T-helper 2 cell treated with Interferon-gamma antibody and Interleukin-4, amounts not matched to agents 5 μg/mL and 100 μg/mL, for 36 hours (primary cell): ENCODE results near the gene RNF144A.
"Not testable (repeated sequence)": the region's sequence is repeated elsewhere in the genome, so short reads cannot be mapped to it uniquely, and the experiment has no call there.

ENCODE experiments used
- DNase-seq: peaks from one replicate; pipeline ENCODE4 v3.0.0; 2021; ENCODE audit warnings: low spot score
- H3K27ac Mint-ChIP-seq: one replicate; pipeline ENCODE4 v1.8.0; 2021; ENCODE audit warnings: mild to moderate bottlenecking, mixed read lengths
- H3K27me3 Mint-ChIP-seq: one replicate; pipeline ENCODE4 v1.8.0; 2021; ENCODE audit warnings: low read depth, mixed read lengths
- H3K36me3 Mint-ChIP-seq: one replicate; pipeline ENCODE4 v1.8.0; 2021; ENCODE audit warnings: low read depth, mixed read lengths
- H3K4me1 Mint-ChIP-seq: one replicate; pipeline ENCODE4 v1.8.0; 2021; ENCODE audit warnings: low read depth, mixed read lengths
- H3K4me3 Mint-ChIP-seq: one replicate; pipeline ENCODE4 v1.8.0; 2022; ENCODE audit warnings: mild to moderate bottlenecking, moderate library complexity, mixed read lengths
- H3K9me3 Mint-ChIP-seq: one replicate; pipeline ENCODE4 v1.8.0; 2021; ENCODE audit warnings: mixed read lengths

RNF144A gene

GRCh38 chr2:6887751-6888192, 29.4 kb upstream of the RNF144A start:
- Mint-ChIP-seq H3K4me1 (peaks cover 7% of the 10 kb centered on the region), H3K36me3 (peaks cover 69% of the 10 kb centered on the region)

GRCh38 chr2:6888724-6889123, 28.5 kb upstream of the RNF144A start:
- H3K36me3 Mint-ChIP-seq = peaks cover 68% of the 10 kb centered on the region
- peaks cover 4% of the 10 kb centered on the region for H3K4me1 Mint-ChIP-seq
- H3K4me3 Mint-ChIP-seq = no peak overlapping the region
- H3K9me3 Mint-ChIP-seq = no peaks in the 10 kb centered on the region
- H3K27ac Mint-ChIP-seq = no peak overlapping the region
- no peak for DNase-seq
- H3K27me3 Mint-ChIP-seq = no peaks in the 10 kb centered on the region

More at GRCh38 chr2:6887751-6888192, 29.4 kb upstream of the RNF144A start:
- Mint-ChIP-seq H3K9me3 (no peaks in the 10 kb centered on the region), H3K27ac (no peak overlapping the region), H3K4me3 (no peak overlapping the region), H3K27me3 (no peaks in the 10 kb centered on the region)
- DNase-seq = no peak

GRCh38 chr2:6893876-6894482, 23.2 kb upstream of the RNF144A start:
- peaks cover 59% of the 10 kb centered on the region for H3K36me3 Mint-ChIP-seq
- H3K4me3 Mint-ChIP-seq = no peak overlapping the region
- H3K4me1 Mint-ChIP-seq = peaks cover 6% of the 10 kb centered on the region
- no peaks in the 10 kb centered on the region for H3K9me3 Mint-ChIP-seq
- DNase-seq = no peak
- H3K27ac Mint-ChIP-seq = no peak overlapping the region
- H3K27me3 Mint-ChIP-seq = no peaks in the 10 kb centered on the region

GRCh38 chr2:6896930-6897759, 20.1 kb upstream of the RNF144A start:
- no peak overlapping the region for H3K4me3 Mint-ChIP-seq
- H3K36me3 Mint-ChIP-seq = peaks cover 74% of the 10 kb centered on the region
- no peak overlapping the region for H3K27ac Mint-ChIP-seq
- H3K4me1 Mint-ChIP-seq = peaks cover 8% of the 10 kb centered on the region
- no peak for DNase-seq
- H3K27me3 Mint-ChIP-seq = no peaks in the 10 kb centered on the region
- H3K9me3 Mint-ChIP-seq = peaks cover 25% of the 10 kb centered on the region

- DNase-seq, H3K27me3 Mint-ChIP-seq, H3K27ac Mint-ChIP-seq, H3K4me3 Mint-ChIP-seq: not testable (repeated sequence)
- Mint-ChIP-seq H3K9me3 (peaks cover 48% of the 10 kb centered on the region), H3K36me3 (peaks cover 85% of the 10 kb centered on the region), H3K4me1 (peaks cover 19% of the 10 kb centered on the region)
Measured at GRCh38 chr2:6902581-6902980, 14.6 kb upstream of the RNF144A start.

DNA sequence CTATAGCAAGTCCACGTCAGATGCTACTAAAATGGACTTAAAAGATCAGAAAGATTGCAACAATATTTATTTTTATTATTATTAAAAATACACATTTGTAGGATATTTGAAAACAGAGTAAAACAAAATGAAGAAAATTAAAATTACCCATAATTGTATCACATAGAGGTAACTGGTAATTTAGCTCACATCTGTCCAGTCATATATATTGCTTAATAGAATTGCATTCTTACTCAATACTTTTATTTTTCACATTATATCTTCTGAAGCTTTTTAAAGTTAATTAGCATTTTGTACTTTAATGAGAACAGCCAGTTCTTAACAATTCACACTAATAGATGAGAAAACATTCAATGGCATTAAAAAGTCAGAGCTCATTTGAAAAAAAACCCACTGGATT, 11.5 kb upstream of the RNF144A start:
- Mint-ChIP-seq H3K27me3 (no peaks in the 10 kb centered on the region), H3K4me1 (peaks cover 41% of the 10 kb centered on the region), H3K27ac (no peak overlapping the region), H3K9me3 (peaks cover 55% of the 10 kb centered on the region), H3K36me3 (peaks cover 86% of the 10 kb centered on the region), H3K4me3 (no peak overlapping the region)
- DNase-seq = no peak

DNA sequence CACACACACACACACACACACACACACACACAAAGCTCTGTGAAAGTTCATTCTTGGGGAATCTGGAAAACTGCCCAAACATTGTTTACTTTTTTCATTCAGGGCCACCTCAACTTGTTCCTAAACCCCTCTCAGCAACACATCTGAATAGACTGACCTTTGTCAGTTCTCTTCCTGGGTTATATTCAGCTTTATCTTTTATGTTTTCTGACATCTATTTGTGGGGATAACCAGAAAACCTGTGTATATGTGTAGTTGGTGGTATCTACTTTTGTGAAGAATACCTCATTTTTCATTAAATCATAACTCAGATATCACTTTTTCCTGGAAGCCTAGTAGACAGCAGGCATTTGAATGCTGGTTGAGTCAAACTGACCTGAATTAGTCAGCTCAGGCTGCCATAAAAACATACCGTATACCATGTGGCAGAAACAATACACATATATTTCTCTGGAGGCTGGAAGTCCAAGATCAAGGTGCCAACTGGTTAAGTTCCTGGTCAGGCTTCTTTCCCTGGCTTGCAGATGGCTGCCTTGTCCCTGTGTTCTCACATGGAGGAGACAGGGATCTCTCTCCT, 11.0 kb upstream of the RNF144A start:
- Mint-ChIP-seq H3K4me1 (peaks cover 47% of the 10 kb centered on the region), H3K27me3 (no peaks in the 10 kb centered on the region), H3K9me3 (peaks cover 54% of the 10 kb centered on the region), H3K27ac (no peak overlapping the region), H3K4me3 (peak overlapping the region; percentile 7), H3K36me3 (peaks cover 83% of the 10 kb centered on the region)
- peak; percentile 37 for DNase-seq

DNA sequence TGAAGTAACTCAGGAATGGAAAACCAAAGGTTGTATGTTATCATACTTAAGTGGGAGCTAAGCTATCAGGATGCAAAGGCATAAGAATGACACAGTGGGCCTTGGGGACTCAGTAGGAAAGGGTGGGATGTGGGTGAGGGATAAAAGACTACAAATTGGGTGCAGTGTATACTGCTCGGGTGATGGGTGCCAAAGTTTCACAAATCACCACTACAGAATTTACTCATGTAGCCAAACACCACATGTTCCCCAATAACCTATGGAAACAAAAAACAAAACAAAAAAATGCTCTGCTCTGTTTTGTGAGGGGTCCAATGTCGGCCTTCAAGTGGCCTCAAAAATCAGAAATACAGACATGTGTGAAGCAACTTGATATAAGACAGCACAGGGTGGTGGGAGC, 8.9 kb upstream of the RNF144A start:
- Mint-ChIP-seq H3K27ac (peak overlapping the region; percentile 33), H3K4me3 (no peak overlapping the region), H3K9me3 (peaks cover 45% of the 10 kb centered on the region), H3K4me1 (peaks cover 59% of the 10 kb centered on the region), H3K36me3 (peaks cover 78% of the 10 kb centered on the region), H3K27me3 (no peaks in the 10 kb centered on the region)
- DNase-seq = no peak

- Mint-ChIP-seq H3K9me3 (peaks cover 39% of the 10 kb centered on the region), H3K4me3 (peak overlapping the region; percentile 74), H3K27ac (peak overlapping the region; percentile 87), H3K27me3 (peaks cover 2% of the 10 kb centered on the region), H3K4me1 (peaks cover 68% of the 10 kb centered on the region), H3K36me3 (peaks cover 73% of the 10 kb centered on the region)
- DNase-seq = peak; percentile 67
Measured at GRCh38 chr2:6909431-6910385, 7.5 kb upstream of the RNF144A start.

DNA sequence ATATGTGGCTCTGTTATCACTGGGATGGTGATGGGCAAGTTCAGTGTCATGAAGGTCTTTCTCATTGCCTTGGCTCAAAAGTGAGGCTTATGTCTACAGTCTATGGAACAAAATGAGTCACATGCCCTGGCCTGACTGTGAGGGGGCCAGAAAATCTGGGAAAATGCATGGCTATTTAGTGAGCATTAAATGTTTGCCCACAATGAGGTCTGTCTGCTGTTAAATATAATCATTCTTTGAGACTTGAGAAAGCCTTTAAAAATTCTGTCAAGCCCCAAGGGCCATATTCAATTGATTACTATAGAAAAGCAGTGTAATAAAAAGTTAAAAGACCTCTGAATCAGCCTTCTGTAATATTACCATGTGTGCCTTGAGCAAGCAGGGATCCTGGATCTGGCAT, 5.5 kb upstream of the RNF144A start:
- Mint-ChIP-seq H3K36me3 (peaks cover 66% of the 10 kb centered on the region), H3K27me3 (peaks cover 2% of the 10 kb centered on the region), H3K4me1 (peaks cover 76% of the 10 kb centered on the region), H3K9me3 (peaks cover 39% of the 10 kb centered on the region), H3K27ac (peak overlapping the region; percentile 49), H3K4me3 (peak overlapping the region; percentile 49)
- no peak for DNase-seq

DNA sequence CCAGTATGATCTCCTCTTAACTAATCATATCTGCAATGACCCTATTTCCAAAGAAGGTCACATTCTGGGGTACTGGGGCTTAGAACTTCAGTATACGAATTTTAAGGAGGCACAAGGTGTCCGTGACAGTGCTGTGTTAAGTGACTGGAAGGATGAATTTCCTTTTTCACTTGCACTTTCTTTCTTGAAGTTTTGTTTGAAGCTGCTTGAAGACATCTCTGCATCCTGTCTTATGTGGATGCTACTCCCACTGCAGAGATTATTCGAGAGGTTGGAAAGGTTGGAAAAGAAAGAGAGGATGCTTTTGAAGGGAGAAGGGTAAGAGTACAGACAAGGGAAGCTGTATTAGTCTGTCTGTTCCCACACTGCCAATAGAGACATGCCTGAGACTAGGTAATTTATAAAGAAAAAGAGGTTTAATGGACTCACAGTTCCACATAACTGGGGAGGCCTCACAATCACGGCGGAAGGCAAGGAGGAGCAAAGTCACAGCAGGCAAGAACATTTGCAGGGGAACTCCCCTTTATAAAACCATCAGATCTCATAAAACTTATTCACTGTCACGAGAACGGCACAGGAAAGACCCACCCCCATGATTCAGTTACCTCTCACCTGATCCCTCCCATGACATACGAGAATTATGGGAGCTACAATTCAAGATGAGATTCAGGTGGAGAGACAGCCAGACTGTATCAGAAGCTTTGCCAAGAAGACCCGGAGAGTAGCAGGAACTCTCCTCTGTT, 3.6 kb upstream of the RNF144A start:
- Mint-ChIP-seq H3K27ac (peak overlapping the region; percentile 80), H3K27me3 (peaks cover 2% of the 10 kb centered on the region), H3K4me3 (peak overlapping the region; percentile 66), H3K9me3 (peaks cover 27% of the 10 kb centered on the region), H3K4me1 (peaks cover 61% of the 10 kb centered on the region), H3K36me3 (peaks cover 48% of the 10 kb centered on the region)
- peak; percentile 37 for DNase-seq

GRCh38 chr2:6914828-6915227, 2.4 kb upstream of the RNF144A start:
- Mint-ChIP-seq H3K4me1 (peaks cover 60% of the 10 kb centered on the region), H3K9me3 (peaks cover 22% of the 10 kb centered on the region), H3K4me3 (no peak overlapping the region), H3K27ac (no peak overlapping the region), H3K27me3 (peaks cover 2% of the 10 kb centered on the region), H3K36me3 (peaks cover 49% of the 10 kb centered on the region)
- no peak for DNase-seq

- Mint-ChIP-seq H3K27ac (no peak overlapping the region), H3K36me3 (peaks cover 50% of the 10 kb centered on the region)
Measured at GRCh38 chr2:6915399-6915798, 1.8 kb upstream of the RNF144A start.

More at GRCh38 chr2:6915399-6915798, 1.8 kb upstream of the RNF144A start:
- DNase-seq = no peak
- H3K4me1 Mint-ChIP-seq = peaks cover 58% of the 10 kb centered on the region
- H3K9me3 Mint-ChIP-seq = peaks cover 18% of the 10 kb centered on the region
- H3K4me3 Mint-ChIP-seq = no peak overlapping the region
- H3K27me3 Mint-ChIP-seq = peaks cover 2% of the 10 kb centered on the region
